Stimulated activated naive CD8-positive, alpha-beta T cell treated with anti-CD3 and anti-CD28 coated beads, Interleukin-15, Interleukin-2, amounts not matched to agents 100 ng/mL and 50 ng/mL, for 24 hours (primary cell): Measurements from ENCODE around the gene IPO4.

Experiments
- H3K27ac Mint-ChIP-seq: one replicate; pipeline ENCODE4 v1.8.0; 2021; ENCODE audit warnings: mild to moderate bottlenecking, mixed read lengths
- H3K27me3 Mint-ChIP-seq: one replicate; pipeline ENCODE4 v1.8.0; 2021; ENCODE audit warnings: mixed read lengths
- H3K36me3 Mint-ChIP-seq: one replicate; pipeline ENCODE4 v1.8.0; 2021; ENCODE audit warnings: low read depth, mixed read lengths
- H3K4me1 Mint-ChIP-seq: one replicate; pipeline ENCODE4 v1.8.0; 2021; ENCODE audit warnings: low read depth, mixed read lengths
- H3K4me3 Mint-ChIP-seq: one replicate; pipeline ENCODE4 v1.8.0; 2021; ENCODE audit warnings: mild to moderate bottlenecking, mixed read lengths
- H3K9me3 Mint-ChIP-seq: one replicate; pipeline ENCODE4 v1.8.0; 2021; ENCODE audit warnings: mixed read lengths

IPO4 gene

GRCh38 chr14:24189460-24189859 is 844 bp upstream of the IPO4 start:
- Mint-ChIP-seq H3K4me3 (peak overlapping the region; percentile 90), H3K4me1 (peaks cover 53% of the 10 kb centered on the region), H3K27ac (peak overlapping the region; percentile 95), H3K36me3 (peaks cover 50% of the 10 kb centered on the region), H3K27me3 (no peaks in the 10 kb centered on the region), H3K9me3 (no peaks in the 10 kb centered on the region)

- Mint-ChIP-seq H3K36me3 (peaks cover 50% of the 10 kb centered on the region), H3K4me3 (peak overlapping the region; percentile 90), H3K4me1 (peaks cover 48% of the 10 kb centered on the region), H3K27ac (peak overlapping the region; percentile 95), H3K27me3 (no peaks in the 10 kb centered on the region), H3K9me3 (no peaks in the 10 kb centered on the region)
Observed at GRCh38 chr14:24189059-24189375, 401 bp upstream of the IPO4 start.

- Mint-ChIP-seq H3K4me3 (peak overlapping the region; percentile 90), H3K27me3 (no peaks in the 10 kb centered on the region), H3K4me1 (peaks cover 39% of the 10 kb centered on the region), H3K9me3 (no peaks in the 10 kb centered on the region), H3K36me3 (peaks cover 53% of the 10 kb centered on the region), H3K27ac (peak overlapping the region; percentile 95)
Observed at GRCh38 chr14:24187539-24187915, 1.1 kb downstream of the IPO4 start.

GRCh38 chr14:24186831-24187538 is 1.6 kb downstream of the IPO4 start:
- H3K27me3 Mint-ChIP-seq = no peaks in the 10 kb centered on the region
- peak overlapping the region; percentile 90 for H3K4me3 Mint-ChIP-seq
- peaks cover 54% of the 10 kb centered on the region for H3K36me3 Mint-ChIP-seq
- H3K27ac Mint-ChIP-seq = peak overlapping the region; percentile 59
- H3K9me3 Mint-ChIP-seq = no peaks in the 10 kb centered on the region
- H3K4me1 Mint-ChIP-seq = peaks cover 34% of the 10 kb centered on the region

- no peaks in the 10 kb centered on the region for H3K27me3 Mint-ChIP-seq
- H3K27ac Mint-ChIP-seq = peak overlapping the region; percentile 55
- H3K9me3 Mint-ChIP-seq = no peaks in the 10 kb centered on the region
- peaks cover 57% of the 10 kb centered on the region for H3K36me3 Mint-ChIP-seq
- peaks cover 32% of the 10 kb centered on the region for H3K4me1 Mint-ChIP-seq
- H3K4me3 Mint-ChIP-seq = no peak overlapping the region
Observed at GRCh38 chr14:24185741-24186140, 2.9 kb downstream of the IPO4 start.

- peaks cover 54% of the 10 kb centered on the region for H3K36me3 Mint-ChIP-seq
- no peaks in the 10 kb centered on the region for H3K9me3 Mint-ChIP-seq
- H3K4me3 Mint-ChIP-seq = no peak overlapping the region
- H3K27ac Mint-ChIP-seq = no peak overlapping the region
- H3K4me1 Mint-ChIP-seq = peaks cover 27% of the 10 kb centered on the region
- no peaks in the 10 kb centered on the region for H3K27me3 Mint-ChIP-seq
Observed at GRCh38 chr14:24185026-24185425, 3.6 kb downstream of the IPO4 start.

GRCh38 chr14:24184104-24184970 is 4.3 kb downstream of the IPO4 start:
- no peak overlapping the region for H3K4me3 Mint-ChIP-seq
- no peaks in the 10 kb centered on the region for H3K27me3 Mint-ChIP-seq
- no peak overlapping the region for H3K27ac Mint-ChIP-seq
- H3K4me1 Mint-ChIP-seq = peaks cover 23% of the 10 kb centered on the region
- H3K36me3 Mint-ChIP-seq = peaks cover 57% of the 10 kb centered on the region
- H3K9me3 Mint-ChIP-seq = no peaks in the 10 kb centered on the region

GRCh38 chr14:24183014-24183481 is 5.6 kb downstream of the IPO4 start:
- H3K27ac Mint-ChIP-seq = no peak overlapping the region
- no peaks in the 10 kb centered on the region for H3K27me3 Mint-ChIP-seq
- no peak overlapping the region for H3K4me3 Mint-ChIP-seq
- H3K4me1 Mint-ChIP-seq = peaks cover 16% of the 10 kb centered on the region
- H3K9me3 Mint-ChIP-seq = no peaks in the 10 kb centered on the region
- H3K36me3 Mint-ChIP-seq = peaks cover 63% of the 10 kb centered on the region

GRCh38 chr14:24182110-24182882 is 6.3 kb downstream of the IPO4 start:
- Mint-ChIP-seq H3K4me3 (no peak overlapping the region), H3K27me3 (no peaks in the 10 kb centered on the region), H3K4me1 (peaks cover 9% of the 10 kb centered on the region), H3K36me3 (peaks cover 57% of the 10 kb centered on the region), H3K27ac (peak overlapping the region; percentile 65), H3K9me3 (no peaks in the 10 kb centered on the region)

GRCh38 chr14:24181371-24182077 is 7.1 kb downstream of the IPO4 start:
- peaks cover 56% of the 10 kb centered on the region for H3K36me3 Mint-ChIP-seq
- no peaks in the 10 kb centered on the region for H3K9me3 Mint-ChIP-seq
- no peaks in the 10 kb centered on the region for H3K27me3 Mint-ChIP-seq
- no peak overlapping the region for H3K4me3 Mint-ChIP-seq
- H3K4me1 Mint-ChIP-seq = peaks cover 3% of the 10 kb centered on the region
- H3K27ac Mint-ChIP-seq = no peak overlapping the region

- Mint-ChIP-seq H3K27ac (peak overlapping the region; percentile 71), H3K27me3 (no peaks in the 10 kb centered on the region), H3K4me1 (peaks cover 3% of the 10 kb centered on the region), H3K36me3 (peaks cover 50% of the 10 kb centered on the region), H3K9me3 (no peaks in the 10 kb centered on the region), H3K4me3 (peak overlapping the region; percentile 13)
Observed at GRCh38 chr14:24179961-24180796, 8.4 kb downstream of the IPO4 start.

GRCh38 chr14:24179294-24179960 is 9.2 kb downstream of the IPO4 start:
- Mint-ChIP-seq H3K27me3 (no peaks in the 10 kb centered on the region), H3K36me3 (peaks cover 52% of the 10 kb centered on the region), H3K27ac (peak overlapping the region; percentile 71), H3K9me3 (no peaks in the 10 kb centered on the region), H3K4me1 (peaks cover 3% of the 10 kb centered on the region), H3K4me3 (peak overlapping the region; percentile 13)

GRCh38 chr14:24178399-24179178 is 10.0 kb downstream of the IPO4 start:
- Mint-ChIP-seq H3K4me3 (no peak overlapping the region), H3K4me1 (peaks cover 3% of the 10 kb centered on the region), H3K27me3 (no peaks in the 10 kb centered on the region), H3K27ac (peak overlapping the region; percentile 38), H3K9me3 (no peaks in the 10 kb centered on the region), H3K36me3 (peaks cover 54% of the 10 kb centered on the region)
